Caco-2 (cell line): Measurements from ENCODE around the gene RHAG. TPM values are rescaled to one million over a fixed set of nuclear protein-coding genes. Genes with fewer than 3 reads are reported as not detected.
"Not testable (repeated sequence)": the region's sequence is repeated elsewhere in the genome, so short reads cannot be mapped to it uniquely, and the experiment has no call there.

ENCODE experiments used
- BruUV-seq: library from RNA; stranded (reverse); fragments of 400-500 nt; replicated peaks from 2 replicates; lab custom pipeline; 2021; lab: Mats Ljungman, UMichigan
- CTCF ChIA-PET: fragments of 300-600 bp; sonication (Branson Sonifier 250); formaldehyde crosslinking; loops from one replicate; lab custom pipeline; 2022; ENCODE audit warnings: antibody characterized with exemption; lab: Charles Lee
- POLR2A ChIA-PET: fragments of 300-600 bp; sonication (Branson Sonifier 250); formaldehyde crosslinking; loops from one replicate; lab custom pipeline; 2022; ENCODE audit warnings: antibody characterized with exemption; lab: Charles Lee
- DNase-seq, 2 experiments: peaks; one replicate each; pipeline versions ENCODE4 v3.0.0 to v3.0.0-alpha.2; 2020 to 2022
- H3K27me3 ChIP-seq: replicated peaks from 2 replicates; pipeline ENCODE4 v1.6.0; 2011; ENCODE audit warnings: low read length; ENCODE audit not compliant: control insufficient read depth, insufficient read depth
- H3K36me3 ChIP-seq: 2 replicates; pipeline ENCODE4 v1.5.1; 2011; ENCODE audit warnings: low read length; ENCODE audit not compliant: control insufficient read depth, insufficient read depth
- H3K4me1 ChIP-seq: fragments of 250-450 bp; sonication (Bioruptor Pico); 2 replicates; pipeline ENCODE4 v1.5.1; 2020; ENCODE audit warnings: mild to moderate bottlenecking
- H3K4me3 ChIP-seq: 2 replicates; pipeline ENCODE4 v1.5.1; 2011; ENCODE audit warnings: low read depth, mild to moderate bottlenecking, control low read depth, low read length
- H3K9me3 ChIP-seq: fragments of 250-450 bp; sonication (Bioruptor Pico); 2 replicates; pipeline ENCODE4 v1.5.1; 2020; ENCODE audit warnings: mild to moderate bottlenecking, moderate library complexity
- H3K27ac Mint-ChIP-seq: one replicate; pipeline ENCODE4 v1.8.0; 2022; ENCODE audit warnings: mixed read lengths; ENCODE audit not compliant: unreplicated experiment
- H3K27me3 Mint-ChIP-seq: one replicate; pipeline ENCODE4 v1.8.0; 2022; ENCODE audit warnings: mixed read lengths; ENCODE audit not compliant: insufficient read depth, unreplicated experiment
- H3K36me3 Mint-ChIP-seq: one replicate; pipeline ENCODE4 v1.8.0; 2022; ENCODE audit warnings: mild to moderate bottlenecking, mixed read lengths; ENCODE audit not compliant: insufficient read depth, unreplicated experiment
- H3K4me1 Mint-ChIP-seq: one replicate; pipeline ENCODE4 v1.8.0; 2022; ENCODE audit warnings: low read depth, mixed read lengths; ENCODE audit not compliant: unreplicated experiment
- H3K4me3 Mint-ChIP-seq: one replicate; pipeline ENCODE4 v1.8.0; 2022; ENCODE audit warnings: mild to moderate bottlenecking, moderate library complexity, mixed read lengths; ENCODE audit not compliant: unreplicated experiment
- H3K9me3 Mint-ChIP-seq: one replicate; pipeline ENCODE4 v1.8.0; 2022; ENCODE audit warnings: mixed read lengths; ENCODE audit not compliant: unreplicated experiment
- CTCF ChIP-seq, 2 experiments: fragments of 200-600 bp in 1 of 2; IDR thresholded peaks; 1 replicate in 1 of 2; 2 replicates in 1 of 2; pipeline versions ENCODE4 v1.5.1 to v1.8.0; 2011 to 2022; ENCODE audit warnings: antibody characterized with exemption in 1 of 2, control low read depth in 1 of 2, inconsistent platforms in 1 of 2, low read depth in 1 of 2, low read length in 1 of 2, mild to moderate bottlenecking in 1 of 2, moderate library complexity in 1 of 2; ENCODE audit not compliant: insufficient read depth in 1 of 2, severe bottlenecking in 1 of 2, unreplicated experiment in 1 of 2
- intact Hi-C: fragments of 100-400 bp; cut with micrococcal nuclease; formaldehyde crosslinking; loops from one replicate; pipeline ENCODE4 v1.10.0; 2022; ENCODE audit not compliant: unreplicated experiment
- total RNA-seq: library from RNA; stranded (reverse); gene quantifications from 2 replicates; pipeline ENCODE4 v1.2.3, GENCODE V29; 2022

The RHAG gene
- total RNA-seq, 1 experiment from 2014 or later = not detected

GRCh38 chr6:49607391-49607982 is 29.2 kb downstream of the RHAG start:
- ChIA-PET CTCF (interaction anchor here (2.1 kb wide), 1 partner anchor 75 kb away, joined by 18 read pairs; no protein-coding TSS in a partner anchor), POLR2A (no interaction called here)
- Histone ChIP-seq H3K4me1 (no peaks in the 10 kb centered on the region), H3K4me3 (no peak overlapping the region), H3K9me3 (no peaks in the 10 kb centered on the region), H3K27me3 (no peaks in the 10 kb centered on the region), H3K36me3 (no peaks in the 10 kb centered on the region)
- H3K4me1 Mint-ChIP-seq = no peaks in the 10 kb centered on the region
- TF ChIP-seq CTCF (IDR thresholded peaks at IDR 0.05; ENCODE audit: insufficient read depth in 1 of 2, low read depth in 1 of 2, low read length in 1 of 2, severe bottlenecking in 1 of 2, unreplicated experiment in 1 of 2) = no peak
- DNase-seq = no peak
- no peaks in the 10 kb centered on the region for H3K9me3 Mint-ChIP-seq
- H3K27ac Mint-ChIP-seq = no peak overlapping the region
- H3K36me3 Mint-ChIP-seq = no peaks in the 10 kb centered on the region
- intact Hi-C loops = loop anchor here (1.0 to 2.0 kb wide), 5 partner anchors 51 to 242 kb away; partner anchors contain the start of genes CENPQ and MMUT
- H3K4me3 Mint-ChIP-seq = no peak overlapping the region
- H3K27me3 Mint-ChIP-seq = peaks cover 2% of the 10 kb centered on the region
- BruUV-seq = no TSS peak

GRCh38 chr6:49606721-49607390 is 29.8 kb downstream of the RHAG start:
- H3K9me3 ChIP-seq = no peaks in the 10 kb centered on the region
- no peaks in the 10 kb centered on the region for H3K36me3 ChIP-seq
- Mint-ChIP-seq H3K27ac (no peak overlapping the region), H3K4me1 (no peaks in the 10 kb centered on the region), H3K4me3 (no peak overlapping the region), H3K9me3 (no peaks in the 10 kb centered on the region), H3K36me3 (no peaks in the 10 kb centered on the region), H3K27me3 (peaks cover 2% of the 10 kb centered on the region)
- ChIA-PET POLR2A (no interaction called here), CTCF (interaction anchor here (2.1 kb wide), 1 partner anchor 74 kb away, joined by 18 read pairs; no protein-coding TSS in a partner anchor)
- no TSS peak for BruUV-seq
- H3K27me3 ChIP-seq = no peaks in the 10 kb centered on the region
- intact Hi-C loops = loop anchor here (1.0 to 2.0 kb wide), 5 partner anchors 51 to 242 kb away; partner anchors contain the start of genes CENPQ and MMUT
- no peaks in the 10 kb centered on the region for H3K4me1 ChIP-seq
- TF ChIP-seq CTCF (IDR thresholded peaks at IDR 0.05; ENCODE audit: insufficient read depth in 1 of 2, low read depth in 1 of 2, low read length in 1 of 2, severe bottlenecking in 1 of 2, unreplicated experiment in 1 of 2) = peak; percentile 66 to 85
- H3K4me3 ChIP-seq = no peak overlapping the region
- DNase-seq = peak in 1 of 2 experiments; percentile 55

DNA sequence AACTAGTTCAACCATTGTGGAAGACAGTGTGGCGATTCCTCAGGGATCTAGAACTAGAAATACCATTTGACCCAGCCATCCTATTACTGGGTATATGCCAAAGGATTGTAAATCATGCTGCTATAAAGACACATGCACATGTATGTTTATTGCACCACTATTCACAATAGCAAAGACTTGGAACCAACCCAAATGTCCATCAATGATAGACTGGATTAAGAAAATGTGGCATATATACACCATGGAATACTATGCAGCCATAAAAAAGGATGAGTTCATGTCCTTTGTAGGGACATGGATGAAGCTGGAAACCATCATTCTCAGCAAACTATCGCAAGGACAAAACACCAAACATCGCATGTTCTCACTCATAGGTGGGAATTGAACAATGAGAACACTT is 32.6 kb downstream of the RHAG start:
- H3K4me3 ChIP-seq, POLR2A ChIA-PET, intact Hi-C loops, BruUV-seq, H3K4me1 Mint-ChIP-seq, H3K4me1 ChIP-seq, H3K9me3 ChIP-seq, H3K4me3 Mint-ChIP-seq, H3K9me3 Mint-ChIP-seq, H3K36me3 ChIP-seq, H3K36me3 Mint-ChIP-seq, H3K27ac Mint-ChIP-seq, H3K27me3 Mint-ChIP-seq, H3K27me3 ChIP-seq, CTCF ChIA-PET, DNase-seq: not testable (repeated sequence)

DNA sequence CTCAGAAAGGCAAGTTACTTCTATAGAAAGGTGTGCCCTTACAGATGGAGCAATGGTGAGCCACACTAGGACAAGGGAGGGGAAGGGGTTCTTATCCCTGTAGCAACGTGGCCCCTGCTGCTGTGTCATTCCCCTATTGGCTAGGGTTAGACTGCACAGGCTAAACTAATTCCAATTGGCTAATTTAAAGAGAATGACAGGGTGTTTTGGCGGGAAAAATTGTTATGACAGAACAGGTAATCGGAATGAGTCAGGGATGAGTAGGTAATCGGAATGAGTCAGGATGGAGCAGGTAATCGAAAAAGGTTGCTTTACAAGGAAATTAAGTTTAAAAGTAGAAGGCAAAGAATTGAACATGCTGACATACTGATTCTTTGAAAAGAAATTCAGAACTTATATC is 49.4 kb downstream of the RHAG start:
- POLR2A ChIA-PET, H3K36me3 Mint-ChIP-seq, H3K27me3 Mint-ChIP-seq, H3K36me3 ChIP-seq, H3K27ac Mint-ChIP-seq, H3K4me1 Mint-ChIP-seq, DNase-seq, H3K9me3 Mint-ChIP-seq, H3K4me3 ChIP-seq, H3K4me1 ChIP-seq, H3K9me3 ChIP-seq, intact Hi-C loops, H3K27me3 ChIP-seq, H3K4me3 Mint-ChIP-seq, BruUV-seq: not testable (repeated sequence)
- CTCF ChIA-PET = interaction anchor here (0.7 kb wide), 1 partner anchor 263 kb away, joined by 3 read pairs; no protein-coding TSS in a partner anchor
